ENCODE results near the gene FHL1.
A peak's percentile ranks its signal among the peaks of the same experiment; 100 is the strongest.
"Not testable (repeated sequence)": the region's sequence is repeated elsewhere in the genome, so short reads cannot be mapped to it uniquely, and the experiment has no call there.

FHL1 gene

DNA sequence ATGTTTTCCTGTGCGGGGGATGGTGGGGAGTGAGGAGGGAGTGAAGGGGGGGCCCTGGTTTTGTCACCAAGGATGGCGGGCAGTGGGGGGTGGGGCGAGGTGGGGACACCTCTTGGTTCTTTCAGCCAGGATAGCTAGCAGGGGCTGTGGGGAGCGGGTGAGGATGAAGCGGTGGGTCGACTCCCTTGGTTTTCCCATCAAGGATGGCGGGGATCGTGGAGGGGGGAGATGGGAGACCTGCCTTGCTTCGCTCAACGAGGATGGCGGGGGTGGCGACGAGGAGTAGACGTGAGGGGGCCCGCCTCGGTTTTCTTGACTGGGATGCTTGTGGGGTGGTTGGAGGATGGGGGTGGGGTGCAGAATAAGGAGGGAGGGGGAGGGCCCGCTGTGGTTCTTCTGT, 643 bp downstream of the FHL1 start:
- no peak for DNase-seq

- DNase-seq: no peak
Measured at GRCh38 chrX:136148391-136148790, 1.1 kb downstream of the FHL1 start.

- DNase-seq: no peak
Measured at GRCh38 chrX:136154998-136155397, 7.7 kb downstream of the FHL1 start.

- no peak for DNase-seq
Measured at GRCh38 chrX:136156560-136157117, 9.3 kb downstream of the FHL1 start.

- DNase-seq: peak; percentile 2
Measured at GRCh38 chrX:136157187-136157586, 9.9 kb downstream of the FHL1 start.

DNA sequence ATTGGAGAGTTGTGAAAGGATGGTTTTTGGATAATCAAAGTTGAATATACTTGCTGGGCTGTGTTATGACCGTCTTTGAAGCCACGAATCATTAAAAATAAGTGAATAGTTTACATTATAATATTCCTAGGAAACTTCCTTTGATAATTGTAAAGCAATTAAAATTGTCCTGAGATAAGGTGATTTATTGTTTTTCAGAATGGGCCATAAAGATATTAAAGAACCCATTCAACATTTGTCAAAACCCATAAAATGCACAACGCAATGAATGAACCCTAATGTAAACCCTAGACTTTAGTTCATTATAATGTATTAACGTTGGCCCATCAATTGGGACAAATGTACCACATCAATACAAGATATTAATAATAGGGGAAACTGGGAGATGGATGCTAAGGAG, 11.4 kb downstream of the FHL1 start:
- no peak for DNase-seq

DNA sequence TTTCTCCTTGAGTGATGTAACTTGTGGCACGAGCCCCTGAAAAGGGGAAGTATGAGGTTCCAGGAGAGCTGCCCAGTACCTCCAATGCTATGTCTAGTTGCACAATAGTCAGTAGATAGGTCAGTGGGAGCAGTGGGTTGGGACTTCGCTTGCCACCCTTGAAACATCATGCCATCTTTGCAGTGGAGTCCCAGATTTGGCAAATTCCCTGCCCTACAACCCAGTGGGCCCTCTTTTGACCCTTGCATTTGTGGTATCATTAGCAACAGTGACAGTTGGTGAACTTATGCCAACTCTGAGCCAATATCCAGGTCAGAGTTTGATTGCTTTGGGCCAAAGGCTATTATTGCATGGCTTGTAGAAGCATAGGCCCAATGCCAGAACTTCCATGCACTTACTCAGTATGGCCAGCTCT, 12.3 kb downstream of the FHL1 start:
- DNase-seq: peak; percentile 75

DNA sequence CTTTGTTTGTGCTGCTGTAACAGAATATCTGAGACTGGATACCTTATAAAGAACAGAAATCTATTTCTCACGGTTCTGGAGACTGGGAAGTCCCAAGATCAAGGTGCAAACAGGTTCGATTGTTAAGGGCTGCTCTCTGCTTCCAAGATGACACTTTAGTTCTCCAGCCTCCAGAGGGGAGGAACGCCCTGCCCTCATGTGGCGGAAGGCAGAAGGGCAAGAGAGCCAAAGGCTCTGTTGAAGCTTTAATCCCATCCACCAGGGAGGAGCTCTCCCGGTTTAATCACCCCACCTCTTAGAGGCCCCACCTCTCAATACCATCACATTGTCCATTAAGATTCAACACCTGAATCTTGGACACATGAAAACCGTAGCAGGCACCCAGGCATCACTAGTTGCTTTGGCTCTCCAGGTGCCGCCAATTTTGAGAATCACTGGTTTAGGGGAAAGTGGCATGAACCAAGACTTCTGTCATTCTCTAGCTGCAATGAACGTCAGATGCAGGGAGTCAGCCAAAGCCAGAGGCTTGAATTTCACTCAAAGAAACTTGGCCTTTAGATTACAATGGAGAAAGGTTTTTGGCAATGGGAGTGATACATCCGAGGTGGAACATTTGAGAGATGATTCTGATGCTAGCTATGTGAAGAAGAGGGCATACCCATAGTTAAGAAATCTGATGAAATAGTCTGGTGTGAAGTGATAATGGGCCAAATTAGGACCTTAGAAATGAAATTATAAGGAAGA, 15.7 kb downstream of the FHL1 start:
- DNase-seq: peak; percentile 70

GRCh38 chrX:136163689-136164088, 16.4 kb downstream of the FHL1 start:
- DNase-seq: no peak

GRCh38 chrX:136165406-136165805, 18.1 kb downstream of the FHL1 start:
- DNase-seq: no peak

GRCh38 chrX:136166221-136166855, 19.0 kb downstream of the FHL1 start:
- DNase-seq: peak; percentile 38

- not testable (repeated sequence) for DNase-seq
Measured at GRCh38 chrX:136167989-136168388, 20.7 kb downstream of the FHL1 start.

DNA sequence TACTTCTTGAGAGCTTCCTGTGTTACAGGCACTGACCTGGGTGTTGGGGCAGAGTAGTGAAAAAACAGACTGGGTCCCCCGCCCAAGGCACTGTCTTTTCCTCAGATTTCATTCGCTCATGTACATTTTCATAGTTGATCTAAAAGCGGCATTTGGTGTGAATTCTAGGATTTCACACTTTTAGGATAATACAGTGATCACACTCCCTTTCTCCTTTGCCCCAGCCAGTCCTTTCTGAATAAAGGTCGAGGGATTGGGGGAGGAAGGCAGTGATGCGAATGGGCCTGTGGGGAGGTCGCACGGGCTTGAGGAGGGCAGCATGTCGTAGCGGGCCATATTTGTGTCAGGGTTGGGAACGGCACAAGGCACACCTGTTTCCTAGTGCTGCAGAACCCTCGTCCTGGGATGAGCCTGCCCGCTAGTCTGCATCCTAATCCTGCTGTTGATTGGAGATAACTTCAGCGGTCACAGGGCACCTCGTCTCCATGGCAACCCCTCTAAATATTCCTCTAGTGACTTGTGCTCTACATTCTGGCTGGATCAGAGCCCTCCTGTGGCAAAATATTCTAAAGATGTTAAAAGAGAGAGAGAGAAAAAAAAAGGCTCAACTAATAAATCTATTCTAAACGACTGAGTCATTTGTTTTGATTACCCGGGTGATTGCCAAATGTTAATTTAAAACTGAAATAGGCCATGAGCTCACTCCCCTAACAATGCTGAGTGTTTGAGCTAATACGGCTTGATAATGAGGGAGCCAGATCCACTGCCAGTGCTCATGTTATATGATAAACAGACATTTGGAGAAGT, 21.8 kb downstream of the FHL1 start:
- no peak for DNase-seq

DNA sequence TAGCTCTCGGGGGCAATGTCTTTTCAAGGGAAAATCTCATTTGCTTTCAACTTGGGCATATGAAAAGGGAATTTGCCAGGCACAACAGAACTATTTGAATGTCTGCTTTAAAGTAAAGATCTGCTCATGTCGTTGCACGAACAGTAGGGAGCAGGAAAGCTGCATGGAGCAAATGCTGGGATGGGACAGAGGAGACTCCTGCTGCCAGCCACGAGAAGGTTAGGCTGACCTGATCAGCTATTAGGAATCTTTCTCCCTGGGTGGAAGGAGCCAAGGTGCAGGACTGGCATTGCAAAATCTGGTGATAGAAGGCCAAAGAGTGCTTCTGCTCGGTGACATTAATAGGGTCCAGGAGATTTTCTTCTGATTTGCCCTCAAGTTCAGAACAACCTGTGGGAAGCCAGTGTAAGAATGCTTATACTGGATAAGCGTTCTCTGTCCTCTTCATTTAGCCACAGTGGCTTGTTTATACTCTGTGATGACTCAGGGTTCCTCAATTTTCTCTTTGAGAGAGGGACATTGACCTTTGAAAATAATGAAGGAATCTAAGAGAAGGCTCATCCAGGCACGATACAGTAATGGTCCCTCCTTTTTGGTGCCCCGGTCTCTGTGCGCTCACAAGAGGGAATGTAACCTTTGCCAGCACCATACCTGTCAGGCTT, 22.9 kb downstream of the FHL1 start:
- DNase-seq: no peak

DNA sequence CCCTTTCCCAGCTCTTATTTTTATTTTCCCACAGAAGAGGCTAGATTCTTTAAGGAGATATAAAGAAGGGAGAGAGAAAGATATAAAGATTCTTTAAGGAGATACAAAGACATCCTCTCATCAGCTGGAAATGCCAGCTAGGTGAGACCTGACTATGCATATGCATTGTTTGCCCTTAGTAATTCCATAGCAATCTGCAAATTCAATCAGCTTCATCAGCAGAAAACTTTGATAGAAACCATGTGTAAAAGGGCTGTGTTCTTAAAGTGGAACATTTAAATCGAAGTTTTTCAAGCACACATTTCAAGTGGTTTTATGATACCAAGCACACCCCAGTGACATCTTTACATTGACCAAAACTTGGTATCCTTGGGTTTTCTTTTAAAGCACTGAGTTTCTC, 24.1 kb downstream of the FHL1 start:
- DNase-seq: no peak

DNA sequence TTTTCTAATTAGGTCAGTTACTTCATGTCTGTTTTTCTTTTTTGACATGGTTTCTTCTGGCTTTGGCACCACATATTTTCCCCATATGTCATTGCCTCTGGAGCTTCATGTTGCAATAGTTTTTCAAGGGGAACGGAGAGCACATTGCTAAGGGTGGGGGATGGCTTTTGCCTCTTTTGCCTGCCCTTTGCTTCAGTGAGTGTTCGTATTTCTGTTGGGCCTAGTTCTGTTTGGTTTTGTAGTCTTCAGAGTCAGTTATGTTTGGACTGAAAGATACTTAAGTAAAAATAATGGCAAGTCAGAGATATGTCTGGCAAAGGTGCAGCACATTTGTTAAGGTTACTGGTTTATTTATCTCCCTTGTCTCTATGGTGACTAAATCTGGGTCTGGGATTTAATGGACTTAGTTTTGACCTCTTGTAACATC, 29.1 kb downstream of the FHL1 start:
- DNase-seq: no peak

DNA sequence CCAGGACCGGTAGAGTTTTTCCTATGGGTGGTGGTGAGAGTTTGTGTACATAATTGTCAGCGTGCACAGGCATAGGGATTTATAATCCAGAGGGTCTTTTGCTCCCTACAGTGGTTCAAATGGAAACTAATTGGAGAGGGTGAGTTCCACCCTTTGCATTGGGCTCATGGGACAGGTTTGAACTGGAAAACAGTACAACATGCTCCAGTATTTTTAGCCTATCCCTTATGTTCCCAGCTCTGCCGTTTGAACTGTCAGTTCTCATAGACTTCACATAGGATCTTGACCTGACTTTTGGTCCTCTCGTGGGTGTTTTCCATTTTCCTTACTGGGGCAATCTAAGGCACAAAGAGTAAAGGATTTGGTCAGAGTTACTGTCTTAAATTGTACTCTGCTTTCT, 31.8 kb downstream of the FHL1 start:
- DNase-seq: no peak

DNA sequence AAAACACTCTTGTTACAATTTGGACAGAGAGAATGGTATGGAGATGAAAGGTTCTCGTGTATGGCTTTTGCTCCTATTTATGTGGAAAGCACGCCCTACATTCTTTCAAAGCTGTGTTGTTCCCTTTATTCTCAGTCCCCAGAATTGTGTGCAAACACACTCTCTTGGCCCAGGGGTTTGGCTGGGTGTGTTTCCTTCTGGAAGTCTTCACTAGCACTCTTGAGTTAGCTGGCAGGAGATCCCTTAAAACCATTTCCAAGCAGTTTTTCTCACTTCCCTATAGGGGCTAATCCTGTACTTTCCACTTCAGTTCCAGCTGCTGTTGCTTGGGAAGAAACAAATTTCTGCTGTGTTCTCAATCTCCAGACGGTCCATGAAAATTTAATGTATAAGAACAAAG, 35.1 kb downstream of the FHL1 start:
- no peak for DNase-seq

- DNase-seq: no peak
Measured at GRCh38 chrX:136183172-136183571, 35.8 kb downstream of the FHL1 start.

DNA sequence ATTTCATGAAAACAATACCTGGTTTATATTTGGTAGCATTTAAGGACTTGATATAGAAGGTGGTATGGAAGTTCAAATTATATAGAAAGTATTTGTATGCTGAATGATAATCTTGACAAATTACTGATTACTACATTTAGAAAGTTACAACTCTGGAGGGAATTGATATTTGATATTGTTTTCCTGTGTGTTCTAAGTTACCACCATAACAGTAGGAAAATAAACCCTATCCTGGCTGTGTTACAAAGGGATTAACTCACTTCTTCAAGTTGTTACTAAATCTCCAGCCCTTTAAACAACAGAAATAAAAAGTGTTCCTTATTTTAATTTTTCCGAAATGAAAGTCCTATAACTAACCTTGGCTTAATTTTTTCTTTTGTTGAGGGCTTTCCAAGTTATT, 36.6 kb downstream of the FHL1 start:
- no peak for DNase-seq

GRCh38 chrX:136185401-136186022, 38.2 kb downstream of the FHL1 start:
- no peak for DNase-seq

DNA sequence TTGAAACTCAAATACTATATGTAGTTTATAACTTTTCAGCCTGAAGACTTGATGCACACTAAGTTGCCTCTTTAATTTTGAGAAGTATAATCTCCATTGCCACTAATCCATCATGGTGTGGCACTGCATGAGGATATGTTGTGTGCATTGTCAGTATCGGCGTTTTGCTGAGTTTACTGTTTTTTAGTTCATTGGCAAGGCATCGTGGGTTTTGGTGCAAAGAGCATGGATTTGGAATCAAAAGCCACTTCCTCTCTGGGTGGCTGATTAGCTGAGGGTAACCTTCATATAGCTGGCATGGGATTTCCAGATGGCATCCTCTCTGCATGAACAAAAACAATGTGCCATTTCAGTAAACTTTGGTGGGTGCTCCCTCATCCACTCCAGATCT, 38.7 kb downstream of the FHL1 start:
- DNase-seq: no peak

GRCh38 chrX:136189222-136189621, 41.9 kb downstream of the FHL1 start:
- DNase-seq: no peak
